Liver (tissue), 3 donors: ENCODE results near the gene CA11.

Experiments used
- CTCF ChIP-seq: fragments of 150-350 bp; IDR thresholded peaks from 2 replicates; pipeline ENCODE4 v1.5.1; 2017; ENCODE audit warnings: improper control_type of control experiment, low read depth, low read length; ENCODE audit not compliant: missing input control
- REST ChIP-seq: IDR thresholded peaks from 2 replicates; pipeline ENCODE4 v1.6.1; 2016; ENCODE audit warnings: antibody characterized with exemption, mild to moderate bottlenecking
- TAF1 ChIP-seq: conservative IDR thresholded peaks from 2 replicates; pipeline ENCODE4 v1.6.1; 2016; ENCODE audit warnings: antibody characterized with exemption, mild to moderate bottlenecking
- donor health status: healthy.
- donor health status: healthy.

- TF ChIP-seq CTCF: no peak
- no peak for TF ChIP-seq TAF1
- TF ChIP-seq REST: no peak
Observed at GRCh38 chr19:48603001-48603400, 43.0 kb downstream of the CA11 start.
